HepG2 (cell line): ENCODE measurements around the gene HDAC5. TPM values are rescaled to one million over a fixed set of nuclear protein-coding genes. Genes with fewer than 3 reads are reported as not detected.

Source experiments
- ATRX ChIP-seq: sonication (generic); formaldehyde crosslinking; IDR thresholded peaks from 2 replicates; pipeline ENCODE4 v1.4.0; 2020; ENCODE audit warnings: missing genetic modification reagents, borderline replicate concordance
- CBX5 ChIP-seq: sonication (generic); formaldehyde crosslinking; IDR thresholded peaks from 2 replicates; pipeline ENCODE4 v1.4.0; 2020; ENCODE audit warnings: missing genetic modification reagents, borderline replicate concordance
- CCAR2 ChIP-seq: fragments of 200-400 bp; formaldehyde crosslinking; optimal IDR thresholded peaks from 2 replicates; pipeline ENCODE3; 2018; ENCODE audit warnings: low read depth, mild to moderate bottlenecking, low read length, moderate library complexity
- CHD4 ChIP-seq: fragments of 200-600 bp; sonication (generic); IDR thresholded peaks from 2 replicates; pipeline ENCODE4 v1.7.0; 2017; ENCODE audit warnings: mild to moderate bottlenecking, low read length, borderline replicate concordance
- EED ChIP-seq: sonication (generic); formaldehyde crosslinking; IDR thresholded peaks from 2 replicates; pipeline ENCODE4 v1.5.0; 2020; ENCODE audit warnings: mild to moderate bottlenecking, missing genetic modification reagents
- FOXA3 ChIP-seq: IDR thresholded peaks from 2 replicates; pipeline ENCODE4 v1.6.1; 2016; ENCODE audit warnings: missing genetic modification reagents, missing compliant biosample characterization
- KDM1A ChIP-seq: IDR thresholded peaks from 2 replicates; pipeline ENCODE4 v1.6.1; 2016; ENCODE audit warnings: missing compliant biosample characterization
- MTF1 ChIP-seq: sonication (generic); formaldehyde crosslinking; IDR thresholded peaks from 2 replicates; pipeline ENCODE4 v1.5.0; 2020; ENCODE audit warnings: missing genetic modification reagents
- NCOA1 ChIP-seq: sonication (generic); formaldehyde crosslinking; IDR thresholded peaks from 2 replicates; pipeline ENCODE4 v1.9.0; 2021; ENCODE audit warnings: missing genetic modification reagents
- PTBP1 ChIP-seq: fragments of 200-400 bp; formaldehyde crosslinking; IDR thresholded peaks from 2 replicates; pipeline ENCODE4 v1.6.1; 2018; ENCODE audit warnings: low read length, low read depth; ENCODE audit not compliant: poor library complexity, severe bottlenecking
- RBAK ChIP-seq: sonication (generic); formaldehyde crosslinking; IDR thresholded peaks from 2 replicates; pipeline ENCODE4 v1.5.1; 2020; ENCODE audit warnings: mild to moderate bottlenecking, missing genetic modification reagents
- SNAPC2 ChIP-seq: sonication (generic); formaldehyde crosslinking; IDR thresholded peaks from 2 replicates; pipeline ENCODE4 v1.8.1; 2022; ENCODE audit warnings: mild to moderate bottlenecking, missing genetic modification reagents
- TGIF2 ChIP-seq: IDR thresholded peaks from 2 replicates; pipeline ENCODE4 v1.6.1; 2016; ENCODE audit warnings: control low read depth, missing compliant biosample characterization
- THAP11 ChIP-seq: IDR thresholded peaks from 2 replicates; pipeline ENCODE4 v1.6.1; 2016; ENCODE audit warnings: missing biosample characterization, missing genetic modification reagents
- ZFY ChIP-seq: sonication (generic); formaldehyde crosslinking; IDR thresholded peaks from 2 replicates; pipeline ENCODE4 v1.4.0; 2020; ENCODE audit warnings: missing genetic modification reagents
- ZMYM2 ChIP-seq: sonication (generic); formaldehyde crosslinking; IDR thresholded peaks from 2 replicates; pipeline ENCODE4 v1.8.0; 2022; ENCODE audit warnings: mild to moderate bottlenecking, missing genetic modification reagents
- ZNF10 ChIP-seq: sonication (generic); formaldehyde crosslinking; IDR thresholded peaks from 2 replicates; pipeline ENCODE4 v1.4.0; 2020; ENCODE audit warnings: mild to moderate bottlenecking, low read depth, missing genetic modification reagents, borderline replicate concordance
- ZNF138 ChIP-seq: sonication (generic); formaldehyde crosslinking; IDR thresholded peaks from 2 replicates; pipeline ENCODE4 v1.5.0; 2020; ENCODE audit warnings: mild to moderate bottlenecking, low read depth, missing genetic modification reagents
- ZNF570 ChIP-seq: sonication (generic); formaldehyde crosslinking; IDR thresholded peaks from 2 replicates; pipeline ENCODE4 v1.4.0; 2020; ENCODE audit warnings: mild to moderate bottlenecking, missing genetic modification reagents, borderline replicate concordance
- ZNF614 ChIP-seq: IDR thresholded peaks from 2 replicates; pipeline ENCODE4 v1.6.1; 2018; ENCODE audit warnings: missing biosample characterization, missing genetic modification reagents, inconsistent platforms, borderline replicate concordance
- ZNF619 ChIP-seq: sonication (generic); formaldehyde crosslinking; IDR thresholded peaks from 2 replicates; pipeline ENCODE4 v1.4.0; 2020; ENCODE audit warnings: mild to moderate bottlenecking, missing genetic modification reagents
- ZNF7 ChIP-seq: IDR thresholded peaks from 2 replicates; pipeline ENCODE4 v1.6.1; 2016; ENCODE audit warnings: missing biosample characterization, missing genetic modification reagents
- ZSCAN30 ChIP-seq: sonication (generic); formaldehyde crosslinking; IDR thresholded peaks from 2 replicates; pipeline ENCODE4 v1.5.0; 2020; ENCODE audit warnings: mild to moderate bottlenecking, missing genetic modification reagents
- polyA plus RNA-seq, 8 experiments: library from polyadenylated mRNA; depleted of rRNA in 3 of 8; stranded (reverse) in 7 of 8; unstranded in 1 of 8; fragments of >200 nt; fragmentation: Illumina TruSeq in 4 of 8; extraction: Trizol in 4 of 8; gene quantifications; 2 replicates each; pipeline versions ENCODE4 v1.2.1 to v1.2.3, GENCODE V29; 2011 to 2016; ENCODE audit warnings: low read depth in 4 of 8, missing spikeins in 1 of 8, mixed read lengths in 1 of 8; ENCODE audit not compliant: insufficient read depth in 1 of 8
- total RNA-seq, 5 experiments: library from RNA; depleted of rRNA; stranded (reverse); fragments of >200 nt; fragmentation: Illumina TruSeq; extraction: Trizol; gene quantifications; 2 replicates each; pipeline ENCODE4 v1.2.3, GENCODE V29; 2016; ENCODE audit warnings: low read depth in 1 of 5
- TF ChIP-seq, protein P1 (sequence below): IDR thresholded peaks from 2 replicates; pipeline ENCODE4 v1.6.1; 2016; ENCODE audit warnings: missing compliant biosample characterization, missing genetic modification reagents, borderline replicate concordance
- TF ChIP-seq, protein P2 (sequence below): sonication (generic); formaldehyde crosslinking; IDR thresholded peaks from 2 replicates; pipeline ENCODE4 v1.4.0; 2020; ENCODE audit warnings: mild to moderate bottlenecking, low read depth, missing genetic modification reagents
- TF ChIP-seq, protein P3 (sequence below): sonication (generic); formaldehyde crosslinking; IDR thresholded peaks from 2 replicates; pipeline ENCODE4 v1.4.0; 2020; ENCODE audit warnings: mild to moderate bottlenecking, missing genetic modification reagents
- TF ChIP-seq, protein P4 (sequence below): sonication (generic); formaldehyde crosslinking; IDR thresholded peaks from 2 replicates; pipeline ENCODE4 v1.4.0; 2020; ENCODE audit warnings: missing genetic modification reagents, borderline replicate concordance

HDAC5 gene
- total and polyA plus RNA-seq, 2 of the 13 experiments (the other 11 are each of a cell fraction or from before 2014, with no cell fraction given): 46.4 to 85.4 TPM

DNA sequence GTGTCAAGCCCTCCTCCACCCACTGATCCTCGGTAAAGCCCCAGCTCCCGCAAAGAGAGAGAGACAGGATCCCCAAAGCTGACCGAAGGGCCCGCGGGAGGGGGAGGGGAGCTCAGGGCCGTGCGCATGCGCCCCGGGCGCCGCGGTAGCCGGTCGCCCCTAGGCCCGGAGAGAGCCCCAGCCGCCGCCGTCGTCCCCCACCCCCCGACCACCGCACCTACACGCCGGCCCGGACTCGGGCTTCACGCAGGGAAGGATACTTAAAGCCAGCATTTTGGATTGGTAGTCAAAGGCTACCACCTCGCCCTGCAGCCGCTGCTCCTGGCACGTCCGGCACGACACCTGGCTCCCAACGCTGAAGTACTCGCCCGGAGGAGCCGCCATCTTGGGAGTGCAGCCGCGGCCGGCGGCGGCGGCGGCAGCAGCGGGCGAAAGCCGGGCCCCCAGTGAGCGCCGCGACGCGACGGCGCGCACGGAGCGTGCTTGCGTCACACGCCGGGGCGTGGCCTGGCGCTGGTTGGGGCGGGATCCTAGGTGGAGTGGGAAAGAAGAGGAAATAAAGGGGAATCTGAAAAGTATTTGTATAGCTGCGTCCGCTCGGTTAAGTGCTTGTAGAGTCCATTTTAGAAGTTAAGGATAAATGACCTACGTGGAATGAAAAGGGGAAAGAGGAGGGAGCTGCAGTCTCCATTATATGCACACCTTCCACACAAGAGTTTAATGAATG, 57.1 kb downstream of the HDAC5 start, which contains the start of gene LSM12 (continued):
- TF ChIP-seq CBX5 (no peak), ZSCAN30 (CRISPR knock-in tag) (no peak), PTBP1 (no peak), ZNF138 (CRISPR knock-in tag) (no peak), FOXA3 (CRISPR knock-in tag) (no peak; the same call in 1 of the 2 replicates), KDM1A (no peak), ZNF7 (no peak), ZNF614 (CRISPR knock-in tag) (no peak), NCOA1 (CRISPR knock-in tag) (no peak), ZNF10 (CRISPR knock-in tag) (no peak), MTF1 (no peak), ZMYM2 (CRISPR knock-in tag) (no peak), EED (no peak), CHD4 (no peak), ZNF570 (CRISPR knock-in tag) (0 out of 2 replicates have a peak, but pooled peaks have one; percentile 35), SNAPC2 (no peak), ZFY (CRISPR knock-in tag) (peak; percentile 85), TGIF2 (CRISPR knock-in tag) (no peak; the same call in 1 of the 2 replicates), RBAK (no peak), ZNF619 (CRISPR knock-in tag) (no peak), THAP11 (CRISPR knock-in tag) (peak; percentile 79), CCAR2 (no peak), ATRX (CRISPR knock-in tag) (no peak)
- TF ChIP-seq, protein P1, sequence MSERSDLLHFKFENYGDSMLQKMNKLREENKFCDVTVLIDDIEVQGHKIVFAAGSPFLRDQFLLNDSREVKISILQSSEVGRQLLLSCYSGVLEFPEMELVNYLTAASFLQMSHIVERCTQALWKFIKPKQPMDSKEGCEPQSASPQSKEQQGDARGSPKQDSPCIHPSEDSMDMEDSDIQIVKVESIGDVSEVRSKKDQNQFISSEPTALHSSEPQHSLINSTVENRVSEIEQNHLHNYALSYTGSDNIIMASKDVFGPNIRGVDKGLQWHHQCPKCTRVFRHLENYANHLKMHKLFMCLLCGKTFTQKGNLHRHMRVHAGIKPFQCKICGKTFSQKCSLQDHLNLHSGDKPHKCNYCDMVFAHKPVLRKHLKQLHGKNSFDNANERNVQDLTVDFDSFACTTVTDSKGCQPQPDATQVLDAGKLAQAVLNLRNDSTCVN (CRISPR knock-in tag): no peak
- TF ChIP-seq, protein P2, sequence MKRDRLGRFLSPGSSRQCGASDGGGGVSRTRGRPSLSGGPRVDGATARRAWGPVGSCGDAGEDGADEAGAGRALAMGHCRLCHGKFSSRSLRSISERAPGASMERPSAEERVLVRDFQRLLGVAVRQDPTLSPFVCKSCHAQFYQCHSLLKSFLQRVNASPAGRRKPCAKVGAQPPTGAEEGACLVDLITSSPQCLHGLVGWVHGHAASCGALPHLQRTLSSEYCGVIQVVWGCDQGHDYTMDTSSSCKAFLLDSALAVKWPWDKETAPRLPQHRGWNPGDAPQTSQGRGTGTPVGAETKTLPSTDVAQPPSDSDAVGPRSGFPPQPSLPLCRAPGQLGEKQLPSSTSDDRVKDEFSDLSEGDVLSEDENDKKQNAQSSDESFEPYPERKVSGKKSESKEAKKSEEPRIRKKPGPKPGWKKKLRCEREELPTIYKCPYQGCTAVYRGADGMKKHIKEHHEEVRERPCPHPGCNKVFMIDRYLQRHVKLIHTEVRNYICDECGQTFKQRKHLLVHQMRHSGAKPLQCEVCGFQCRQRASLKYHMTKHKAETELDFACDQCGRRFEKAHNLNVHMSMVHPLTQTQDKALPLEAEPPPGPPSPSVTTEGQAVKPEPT (CRISPR knock-in tag): peak; percentile 78
- TF ChIP-seq, protein P3, sequence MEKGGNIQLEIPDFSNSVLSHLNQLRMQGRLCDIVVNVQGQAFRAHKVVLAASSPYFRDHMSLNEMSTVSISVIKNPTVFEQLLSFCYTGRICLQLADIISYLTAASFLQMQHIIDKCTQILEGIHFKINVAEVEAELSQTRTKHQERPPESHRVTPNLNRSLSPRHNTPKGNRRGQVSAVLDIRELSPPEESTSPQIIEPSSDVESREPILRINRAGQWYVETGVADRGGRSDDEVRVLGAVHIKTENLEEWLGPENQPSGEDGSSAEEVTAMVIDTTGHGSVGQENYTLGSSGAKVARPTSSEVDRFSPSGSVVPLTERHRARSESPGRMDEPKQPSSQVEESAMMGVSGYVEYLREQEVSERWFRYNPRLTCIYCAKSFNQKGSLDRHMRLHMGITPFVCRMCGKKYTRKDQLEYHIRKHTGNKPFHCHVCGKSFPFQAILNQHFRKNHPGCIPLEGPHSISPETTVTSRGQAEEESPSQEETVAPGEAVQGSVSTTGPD (CRISPR knock-in tag): no peak
- TF ChIP-seq, protein P4, sequence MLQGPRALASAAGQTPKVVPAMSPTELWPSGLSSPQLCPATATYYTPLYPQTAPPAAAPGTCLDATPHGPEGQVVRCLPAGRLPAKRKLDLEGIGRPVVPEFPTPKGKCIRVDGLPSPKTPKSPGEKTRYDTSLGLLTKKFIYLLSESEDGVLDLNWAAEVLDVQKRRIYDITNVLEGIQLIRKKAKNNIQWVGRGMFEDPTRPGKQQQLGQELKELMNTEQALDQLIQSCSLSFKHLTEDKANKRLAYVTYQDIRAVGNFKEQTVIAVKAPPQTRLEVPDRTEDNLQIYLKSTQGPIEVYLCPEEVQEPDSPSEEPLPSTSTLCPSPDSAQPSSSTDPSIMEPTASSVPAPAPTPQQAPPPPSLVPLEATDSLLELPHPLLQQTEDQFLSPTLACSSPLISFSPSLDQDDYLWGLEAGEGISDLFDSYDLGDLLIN (CRISPR knock-in tag): no peak
